ENCODE data around the gene ZNF600.
"Not testable (repeated sequence)": the region's sequence is repeated elsewhere in the genome, so short reads cannot be mapped to it uniquely, and the experiment has no call there.

ZNF600 gene

DNA sequence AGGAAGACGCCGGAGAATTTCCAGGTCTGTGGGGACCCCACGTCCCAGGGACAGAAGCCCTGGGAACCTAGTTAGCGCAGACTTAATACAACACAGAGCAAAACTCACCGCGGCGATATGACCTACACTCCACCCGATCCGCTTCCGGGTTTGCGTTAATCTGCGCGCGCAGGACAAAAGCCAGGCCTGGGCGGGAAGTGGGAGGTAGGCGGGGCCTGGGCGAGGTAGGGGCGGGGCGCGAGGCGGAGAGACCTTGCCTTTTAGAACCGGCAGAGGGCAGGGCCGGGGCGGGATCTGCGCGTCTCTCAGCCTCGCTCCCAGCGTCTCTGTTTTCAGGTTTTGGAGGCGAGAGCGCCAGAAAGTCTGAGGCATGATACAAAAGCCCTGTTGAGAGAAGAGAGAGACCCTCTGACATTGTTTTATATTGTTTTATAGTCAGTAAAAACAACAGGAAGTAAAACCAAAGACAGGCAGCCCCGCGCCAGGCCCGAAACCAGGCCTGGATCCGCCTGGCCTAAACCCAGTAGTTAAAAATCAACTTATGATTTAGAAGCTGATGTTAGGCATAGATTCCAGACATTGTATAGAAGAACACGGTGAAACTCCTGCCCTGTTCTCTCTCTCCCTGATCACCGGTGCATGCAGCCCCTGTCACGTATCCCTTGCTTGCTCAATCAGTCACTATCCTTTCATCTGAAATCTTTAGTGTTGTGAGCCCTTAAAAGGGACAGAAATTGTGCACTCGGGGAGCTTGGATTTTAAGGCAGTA lies 51.5 kb downstream of the ZNF600 start, which contains the start of gene ZNF611:
Gene ZNF611, minus strand, starts transcription at position 152 of the 769 bp plus-strand sequence. CDS start 19,150 bp downstream, outside the sequence.
- peak within 1 kb of the TSS; percentile 89 for H3K4me2 ChIP-seq (ENCODE audit: low read length)
- H3K27ac ChIP-seq (ENCODE audit: low read length) = peak within 1 kb of the TSS; percentile 68
- no peaks in the 10 kb centered on the region for H4K20me1 ChIP-seq (ENCODE audit: insufficient read depth, low read length)
- peaks cover 12% of the 10 kb centered on the region; the same call in 1 of the 2 replicates for H3K4me1 ChIP-seq (ENCODE audit: low read length)
- no peaks in the 10 kb centered on the region for H3K9me3 ChIP-seq (ENCODE audit: insufficient read depth, low read length)
- no peak for TF ChIP-seq EZH2phosphoT487 (IDR thresholded peaks at IDR 0.05; ENCODE audit: low read depth)
- TF ChIP-seq, protein P1, sequence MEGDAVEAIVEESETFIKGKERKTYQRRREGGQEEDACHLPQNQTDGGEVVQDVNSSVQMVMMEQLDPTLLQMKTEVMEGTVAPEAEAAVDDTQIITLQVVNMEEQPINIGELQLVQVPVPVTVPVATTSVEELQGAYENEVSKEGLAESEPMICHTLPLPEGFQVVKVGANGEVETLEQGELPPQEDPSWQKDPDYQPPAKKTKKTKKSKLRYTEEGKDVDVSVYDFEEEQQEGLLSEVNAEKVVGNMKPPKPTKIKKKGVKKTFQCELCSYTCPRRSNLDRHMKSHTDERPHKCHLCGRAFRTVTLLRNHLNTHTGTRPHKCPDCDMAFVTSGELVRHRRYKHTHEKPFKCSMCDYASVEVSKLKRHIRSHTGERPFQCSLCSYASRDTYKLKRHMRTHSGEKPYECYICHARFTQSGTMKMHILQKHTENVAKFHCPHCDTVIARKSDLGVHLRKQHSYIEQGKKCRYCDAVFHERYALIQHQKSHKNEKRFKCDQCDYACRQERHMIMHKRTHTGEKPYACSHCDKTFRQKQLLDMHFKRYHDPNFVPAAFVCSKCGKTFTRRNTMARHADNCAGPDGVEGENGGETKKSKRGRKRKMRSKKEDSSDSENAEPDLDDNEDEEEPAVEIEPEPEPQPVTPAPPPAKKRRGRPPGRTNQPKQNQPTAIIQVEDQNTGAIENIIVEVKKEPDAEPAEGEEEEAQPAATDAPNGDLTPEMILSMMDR (IDR thresholded peaks at IDR 0.05; ENCODE audit: low read depth, low read length) = no peak
- H3K79me2 ChIP-seq (ENCODE audit: low read length) = peaks cover 25% of the 10 kb centered on the region
- peak within 1 kb of the TSS; percentile 95 for H3K9ac ChIP-seq (ENCODE audit: low read length)
- H3K4me3 ChIP-seq (ENCODE audit: low read length) = peak within 1 kb of the TSS; percentile 95
- H2AFZ ChIP-seq (ENCODE audit: low read depth, low read length) = peak within 1 kb of the TSS; percentile 87
- peaks cover 7% of the 10 kb centered on the region for H3K36me3 ChIP-seq (replicated peaks; ENCODE audit: low read depth, low read length)
- H3K27me3 ChIP-seq (ENCODE audit: low read depth, low read length) = no peaks in the 10 kb centered on the region

DNA sequence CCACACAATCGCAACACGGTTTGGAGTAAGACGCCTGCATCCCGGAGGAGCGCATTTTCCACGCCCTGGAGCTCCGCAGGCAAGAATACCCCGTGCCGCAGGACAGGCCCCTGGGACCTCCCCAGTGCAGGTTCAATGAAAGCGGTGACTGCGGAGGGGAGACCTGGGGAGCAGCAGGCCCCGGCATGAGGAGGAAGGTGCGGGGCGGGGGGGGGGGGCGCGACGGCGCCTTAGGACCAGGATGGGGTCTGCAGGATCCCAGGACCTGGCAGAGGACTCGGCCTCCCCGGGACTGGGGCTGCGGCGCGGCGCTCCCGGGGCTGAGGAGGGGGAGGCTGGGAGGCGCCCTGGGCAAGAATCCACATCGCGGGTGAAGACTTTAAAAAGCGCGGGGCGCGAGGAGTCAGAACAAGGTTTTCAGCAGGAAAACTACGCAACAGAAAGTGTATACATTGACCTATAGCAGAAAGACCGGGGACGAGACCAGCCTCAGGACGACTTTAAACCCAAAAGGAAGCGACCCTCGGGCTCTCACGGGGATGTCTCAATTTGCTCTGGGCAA lies 52.2 kb downstream of the ZNF600 start:
- peak overlapping the region; percentile 89 for H3K4me2 ChIP-seq (ENCODE audit: low read length)
- peak overlapping the region; percentile 87 for H2AFZ ChIP-seq (ENCODE audit: low read depth, low read length)

GRCh38 chr19:52726051-52726450 lies 60.5 kb downstream of the ZNF600 start:
- H3K79me2 ChIP-seq (ENCODE audit: low read length); H3K9me3 ChIP-seq (ENCODE audit: insufficient read depth, low read length); H2AFZ ChIP-seq (ENCODE audit: low read depth, low read length); H4K20me1 ChIP-seq (ENCODE audit: insufficient read depth, low read length); H3K27ac ChIP-seq (ENCODE audit: low read length); H3K4me3 ChIP-seq (ENCODE audit: low read length); H3K4me2 ChIP-seq (ENCODE audit: low read length); H3K9ac ChIP-seq (ENCODE audit: low read length); H3K4me1 ChIP-seq (ENCODE audit: low read length); H3K27me3 ChIP-seq (ENCODE audit: low read depth, low read length): not testable (repeated sequence)
- H3K36me3 ChIP-seq (replicated peaks; ENCODE audit: low read depth, low read length) = peaks cover 37% of the 10 kb centered on the region

More for the DNA sequence above, 52.2 kb downstream of the ZNF600 start:
- Histone ChIP-seq H3K4me1 (ENCODE audit: low read length) (peaks cover 12% of the 10 kb centered on the region; the same call in 1 of the 2 replicates), H3K27ac (ENCODE audit: low read length) (peak overlapping the region; percentile 68), H4K20me1 (ENCODE audit: insufficient read depth, low read length) (no peaks in the 10 kb centered on the region), H3K4me3 (ENCODE audit: low read length) (peak overlapping the region; percentile 95), H3K9ac (ENCODE audit: low read length) (peak overlapping the region; percentile 95), H3K79me2 (ENCODE audit: low read length) (peaks cover 25% of the 10 kb centered on the region), H3K27me3 (ENCODE audit: low read depth, low read length) (no peaks in the 10 kb centered on the region), H3K36me3 (replicated peaks; ENCODE audit: low read depth, low read length) (peaks cover 11% of the 10 kb centered on the region), H3K9me3 (ENCODE audit: insufficient read depth, low read length) (no peaks in the 10 kb centered on the region)
- TF ChIP-seq EZH2phosphoT487 (IDR thresholded peaks at IDR 0.05; ENCODE audit: low read depth) = no peak
- TF ChIP-seq, protein P1 (IDR thresholded peaks at IDR 0.05; ENCODE audit: low read depth, low read length) = no peak

DNA sequence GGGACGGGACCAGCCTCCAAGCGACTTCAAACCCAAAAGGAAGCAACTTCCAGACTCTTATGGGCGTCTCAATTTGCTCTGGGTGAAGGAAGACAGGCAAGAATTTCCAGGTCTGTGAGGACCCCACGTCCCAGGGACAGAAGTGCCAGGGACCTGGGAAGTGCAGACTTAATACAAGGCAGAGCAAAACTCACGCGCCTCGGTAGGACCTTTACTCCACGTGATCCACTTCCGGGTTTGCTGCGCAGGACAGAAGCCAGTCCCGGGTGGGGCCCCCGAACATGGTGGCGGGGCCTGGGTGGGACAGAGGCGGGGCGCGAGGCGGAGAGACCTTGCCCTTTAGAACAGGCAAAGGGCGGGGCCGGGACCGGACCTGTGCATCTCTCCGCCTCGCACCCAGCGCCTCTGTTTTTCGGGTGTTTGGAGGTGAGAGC lies 61.0 kb downstream of the ZNF600 start:
- no peak overlapping the region for H3K9ac ChIP-seq (ENCODE audit: low read length)
- no peak overlapping the region for H3K4me2 ChIP-seq (ENCODE audit: low read length)
- H3K4me1 ChIP-seq (ENCODE audit: low read length) = no peaks in the 10 kb centered on the region
- TF ChIP-seq EZH2phosphoT487 (IDR thresholded peaks at IDR 0.05; ENCODE audit: low read depth) = no peak
- 0 out of 2 replicates have a peak, but pooled peaks cover 4% of the 10 kb centered on the region for H3K79me2 ChIP-seq (ENCODE audit: low read length)
- no peaks in the 10 kb centered on the region for H4K20me1 ChIP-seq (ENCODE audit: insufficient read depth, low read length)
- H3K9me3 ChIP-seq (ENCODE audit: insufficient read depth, low read length) = no peaks in the 10 kb centered on the region
- no peak overlapping the region for H3K4me3 ChIP-seq (ENCODE audit: low read length)
- H3K27ac ChIP-seq (ENCODE audit: low read length) = no peak overlapping the region
- H3K36me3 ChIP-seq (replicated peaks; ENCODE audit: low read depth, low read length) = peaks cover 38% of the 10 kb centered on the region
- no peaks in the 10 kb centered on the region for H3K27me3 ChIP-seq (ENCODE audit: low read depth, low read length)
- H2AFZ ChIP-seq (ENCODE audit: low read depth, low read length) = no peak overlapping the region
